ENCODE results near the gene DLGAP1. TPM values are rescaled to one million over a fixed set of nuclear protein-coding genes. Genes with fewer than 3 reads are reported as not detected.

Gene DLGAP1
- total RNA-seq, 1 donor from 2014 or later, result 4.4 TPM

DNA sequence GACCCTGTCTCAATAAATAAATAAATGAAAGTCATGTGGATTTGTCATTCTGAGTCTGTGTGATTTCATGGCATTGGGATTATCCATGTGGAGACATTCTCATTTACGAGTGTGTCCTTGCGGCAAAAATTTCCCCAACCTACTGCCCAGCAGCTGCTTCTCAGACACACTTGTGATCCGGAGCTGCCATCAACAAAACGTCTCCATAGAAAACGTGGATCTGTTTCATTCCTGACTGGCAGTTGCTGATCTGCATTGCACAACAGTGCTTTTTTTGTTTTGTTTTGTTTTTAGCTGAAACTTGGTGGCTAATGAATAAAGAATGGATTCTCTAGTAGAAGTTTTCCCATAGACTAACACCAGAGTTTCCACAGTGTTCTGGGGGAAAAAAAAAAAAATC, 930.4 kb downstream of the DLGAP1 start:
- DNase-seq, result peak; percentile 79

GRCh38 chr18:3520230-3521085, 934.6 kb downstream of the DLGAP1 start:
- DNase-seq, result no peak

DNA sequence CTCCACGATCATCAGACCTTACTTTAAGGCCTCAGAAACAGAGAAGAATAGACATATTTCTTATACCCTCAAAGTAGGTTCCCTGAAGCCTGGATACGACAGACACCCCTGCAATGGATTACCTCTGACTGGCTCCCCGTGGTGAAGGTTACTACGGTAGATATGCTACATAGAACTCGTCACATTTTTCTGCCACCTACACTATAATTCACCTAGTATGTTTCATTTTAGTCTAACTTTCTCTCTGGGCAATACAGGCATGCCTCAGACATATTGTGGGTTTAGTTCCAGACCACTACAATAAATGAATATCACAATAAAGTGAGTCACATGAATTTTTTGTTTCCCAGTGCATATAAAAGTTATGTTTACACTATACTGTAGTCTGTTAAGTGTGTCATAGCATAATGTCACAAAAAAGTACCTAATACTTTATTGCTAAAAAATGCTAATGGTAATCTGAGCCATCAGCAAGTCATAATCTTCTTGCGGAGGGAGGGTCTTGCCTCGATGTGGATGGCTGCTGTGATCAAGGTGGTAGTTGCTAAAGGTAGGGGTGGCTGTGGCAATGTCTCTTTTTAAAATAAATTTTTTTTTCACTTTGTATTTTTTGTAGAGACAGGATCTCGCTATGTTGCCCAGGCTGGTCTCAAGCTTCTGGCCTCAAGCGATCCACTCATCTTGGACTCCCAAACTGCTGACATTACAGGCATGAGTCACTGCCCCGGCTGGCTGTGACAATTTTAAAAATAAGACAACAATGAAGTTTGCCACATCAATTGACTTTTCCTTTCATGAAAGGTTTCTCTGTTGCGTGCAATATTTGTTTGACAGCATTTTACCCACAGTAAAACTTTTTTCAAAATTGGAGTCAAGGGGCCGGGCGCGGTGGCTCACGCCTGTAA, 940.5 kb downstream of the DLGAP1 start:
- no peak for DNase-seq

GRCh38 chr18:3513481-3513880, 941.6 kb downstream of the DLGAP1 start:
- DNase-seq, result no peak

GRCh38 chr18:3511980-3512379, 943.1 kb downstream of the DLGAP1 start:
- no peak for DNase-seq

DNA sequence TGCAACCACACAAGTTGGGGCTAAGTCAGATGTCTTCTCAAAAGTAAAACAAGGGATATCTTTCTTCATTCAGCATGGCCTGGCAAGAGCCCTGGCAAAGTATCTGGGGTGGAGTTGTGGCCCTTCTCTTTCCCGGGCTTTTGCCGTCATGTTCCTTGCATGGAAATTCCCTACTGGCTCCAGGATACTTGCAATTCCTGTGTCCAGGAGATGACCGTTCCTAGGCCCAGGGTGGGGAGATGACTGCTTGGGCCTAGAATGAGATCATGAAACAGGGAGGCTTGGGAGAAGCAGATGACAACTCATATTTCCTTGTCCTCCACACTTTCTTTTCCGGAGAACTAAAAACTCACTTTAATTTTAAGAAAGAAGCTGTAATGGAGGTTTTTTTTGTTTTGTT, 944.2 kb downstream of the DLGAP1 start:
- DNase-seq, result no peak

GRCh38 chr18:3510024-3510423, 945.1 kb downstream of the DLGAP1 start:
- no peak for DNase-seq

- DNase-seq, result peak; percentile 62
Observed at GRCh38 chr18:3508576-3509549, 946.2 kb downstream of the DLGAP1 start.

DNA sequence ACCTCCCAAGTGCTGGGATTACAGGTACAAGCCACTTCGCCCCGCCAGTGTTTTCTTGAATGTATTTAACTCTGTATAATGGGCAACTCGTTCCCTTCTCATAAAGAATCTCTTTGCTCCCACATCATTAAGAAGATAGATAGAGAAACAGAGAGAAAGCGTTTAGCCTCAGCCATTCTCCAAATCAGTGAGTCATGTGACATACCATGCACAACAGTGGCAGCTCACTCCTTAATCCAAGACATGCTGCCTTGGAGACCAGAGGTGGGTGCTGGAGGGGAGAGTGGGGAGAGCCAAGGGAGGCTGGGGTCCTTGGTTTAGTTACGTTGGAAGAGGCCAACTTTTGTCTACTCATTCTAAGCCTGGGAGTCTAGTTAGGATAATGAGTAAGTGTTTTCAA, 950.5 kb downstream of the DLGAP1 start:
- no peak for DNase-seq

DNA sequence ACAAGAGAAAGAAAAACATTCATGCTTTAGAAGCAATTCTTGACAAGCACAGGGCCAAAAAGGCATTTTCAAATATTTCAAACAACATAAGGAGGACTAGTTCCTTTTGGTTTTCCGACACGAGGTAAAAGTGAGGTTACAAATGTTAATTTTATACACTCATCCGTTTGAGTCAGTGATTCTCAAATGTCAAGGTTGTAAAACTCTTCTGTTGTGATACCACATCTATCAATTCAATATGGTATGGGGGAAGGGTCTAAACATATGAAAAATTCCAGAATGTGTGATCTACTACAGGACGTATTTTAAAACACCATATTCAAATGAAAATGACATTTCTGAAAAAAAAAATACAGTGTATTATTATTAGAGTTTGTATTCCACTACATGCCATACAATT, 952.5 kb downstream of the DLGAP1 start:
- no peak for DNase-seq

DNA sequence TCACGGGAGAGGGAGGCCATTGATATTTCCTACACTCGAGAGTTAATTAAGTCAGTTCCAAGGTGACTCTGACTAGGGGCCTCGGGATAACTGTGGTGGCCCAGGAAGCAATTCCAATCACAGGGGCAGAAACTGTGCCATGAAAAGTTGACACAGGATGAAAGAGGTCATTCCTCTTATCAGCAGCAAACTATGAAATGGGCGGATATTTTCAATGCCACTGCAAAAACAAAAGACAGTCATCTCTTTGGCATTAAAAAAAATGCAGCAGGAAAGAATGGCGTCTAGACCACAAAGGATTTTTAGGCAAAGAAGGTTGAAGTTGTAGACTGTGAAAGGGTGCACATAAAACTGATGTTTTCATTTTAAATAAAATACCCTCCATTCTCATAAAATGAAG, 955.1 kb downstream of the DLGAP1 start:
- no peak for DNase-seq

GRCh38 chr18:3499501-3499900, 955.6 kb downstream of the DLGAP1 start:
- no peak for DNase-seq

GRCh38 chr18:3498698-3499471, 956.2 kb downstream of the DLGAP1 start:
- DNase-seq, result peak; percentile 70

- no peak for DNase-seq
Observed at GRCh38 chr18:3495691-3496430, 959.2 kb downstream of the DLGAP1 start.

- no peak for DNase-seq
Observed at GRCh38 chr18:3494569-3494968, 960.5 kb downstream of the DLGAP1 start.

- DNase-seq, result no peak
Observed at GRCh38 chr18:3494245-3494526, 960.9 kb downstream of the DLGAP1 start.

GRCh38 chr18:3493501-3494244, 961.4 kb downstream of the DLGAP1 start:
- DNase-seq, result no peak

DNA sequence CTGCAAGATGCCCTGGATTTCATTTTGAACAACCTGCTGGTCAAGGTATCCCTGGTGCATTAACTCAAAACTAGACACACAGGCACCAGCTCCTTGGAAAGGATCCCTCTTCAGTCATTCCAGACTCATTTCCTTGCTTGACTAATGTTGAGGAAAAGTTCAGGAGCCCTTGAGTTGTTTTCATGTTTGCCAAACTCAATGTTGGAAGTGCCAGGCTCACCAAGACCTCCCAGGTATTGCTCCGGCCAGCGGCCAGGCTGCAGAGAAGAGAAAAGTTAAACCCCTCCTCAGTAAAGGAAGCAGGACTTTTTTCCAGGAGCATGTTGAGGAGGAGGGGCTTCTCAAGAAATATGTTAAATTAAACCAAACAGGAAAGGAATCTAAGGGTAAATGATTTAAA, 962.4 kb downstream of the DLGAP1 start:
- no peak for DNase-seq

DNA sequence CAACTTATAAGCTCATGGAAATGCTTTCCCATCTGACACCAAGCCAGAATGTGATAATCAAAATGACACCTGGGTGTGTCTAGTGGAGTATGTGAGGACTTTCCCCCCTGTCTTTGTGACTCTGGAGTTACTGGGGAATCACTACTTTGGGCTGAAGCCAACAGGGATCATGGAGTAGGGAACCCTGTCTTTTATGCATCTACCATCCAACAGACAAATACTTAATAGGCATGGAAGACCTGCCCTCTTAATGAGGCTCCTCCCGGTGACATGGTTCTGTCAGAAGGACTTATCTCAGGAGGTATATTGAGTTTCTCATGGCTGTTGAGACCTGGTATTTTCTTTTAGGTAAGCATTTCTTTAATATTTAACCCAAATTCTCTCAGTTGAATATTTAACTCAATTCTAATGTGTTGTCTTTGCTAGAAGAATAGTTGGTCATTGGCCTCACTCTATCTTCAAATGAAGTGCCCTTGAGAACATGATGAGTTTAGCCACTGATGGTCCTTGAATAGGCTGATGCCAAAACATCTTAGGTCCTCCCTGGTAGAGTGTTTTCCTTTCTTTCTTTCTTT, 963.0 kb downstream of the DLGAP1 start:
- no peak for DNase-seq

DNA sequence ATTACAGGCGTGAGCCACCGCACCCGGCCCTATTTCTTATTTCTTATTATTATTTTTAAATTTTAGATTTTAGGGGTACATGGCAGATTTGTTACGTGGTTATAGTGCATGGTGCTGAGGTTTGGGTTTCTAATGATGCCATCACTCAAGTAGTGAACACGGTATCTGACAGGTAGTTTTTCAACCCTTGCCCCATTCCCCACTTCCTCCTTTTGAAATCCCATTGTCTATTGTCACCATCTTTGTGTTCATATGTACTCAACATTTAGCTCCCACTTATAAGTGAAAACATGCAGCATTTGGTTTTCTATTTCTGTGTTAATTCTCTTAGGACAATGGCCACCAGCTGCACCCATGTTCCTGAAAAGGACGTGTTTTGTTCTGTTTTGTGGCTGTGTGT, 965.6 kb downstream of the DLGAP1 start:
- DNase-seq, result no peak

Measured in tongue (tissue), 2 donors.